ENCODE data around the gene ZNF808.
"Not testable (repeated sequence)": the region's sequence is repeated elsewhere in the genome, so short reads cannot be mapped to it uniquely, and the experiment has no call there.

The ZNF808 gene

GRCh38 chr19:52527134-52527955 is at the start of gene ZNF808:
ZNF808 (plus strand) TSS chr19:52527668; CDS start chr19:52543285, 15,617 bp downstream.
- peak; percentile 96 for DNase-seq

- not testable (repeated sequence) for DNase-seq
Measured at GRCh38 chr19:52484111-52484743, 43.2 kb upstream of the ZNF808 start.

GRCh38 chr19:52485064-52485463 is 42.4 kb upstream of the ZNF808 start:
- DNase-seq = not testable (repeated sequence)

- not testable (repeated sequence) for DNase-seq
Measured at GRCh38 chr19:52485561-52486240, 41.8 kb upstream of the ZNF808 start.

GRCh38 chr19:52492201-52492993 is 35.1 kb upstream of the ZNF808 start:
- DNase-seq = no peak

GRCh38 chr19:52492994-52493470 is 34.4 kb upstream of the ZNF808 start:
- DNase-seq = no peak

- DNase-seq = no peak
Measured at GRCh38 chr19:52494518-52494917, 33.0 kb upstream of the ZNF808 start.

GRCh38 chr19:52498571-52498970 is 28.9 kb upstream of the ZNF808 start:
- no peak for DNase-seq

- DNase-seq = not testable (repeated sequence)
Measured at GRCh38 chr19:52500474-52500873, 27.0 kb upstream of the ZNF808 start.

- DNase-seq = not testable (repeated sequence)
Measured at GRCh38 chr19:52500991-52501390, 26.5 kb upstream of the ZNF808 start.

- no peak for DNase-seq
Measured at GRCh38 chr19:52507266-52507665, 20.2 kb upstream of the ZNF808 start.

GRCh38 chr19:52516191-52516590 is 11.3 kb upstream of the ZNF808 start:
- no peak for DNase-seq

GRCh38 chr19:52518646-52519045 is 8.8 kb upstream of the ZNF808 start:
- no peak for DNase-seq

- not testable (repeated sequence) for DNase-seq
Measured at GRCh38 chr19:52519175-52519574, 8.3 kb upstream of the ZNF808 start.

- DNase-seq = no peak
Measured at GRCh38 chr19:52520013-52520412, 7.5 kb upstream of the ZNF808 start.

GRCh38 chr19:52522551-52522950 is 4.9 kb upstream of the ZNF808 start:
- DNase-seq = no peak

- no peak for DNase-seq
Measured at GRCh38 chr19:52524086-52524485, 3.4 kb upstream of the ZNF808 start.

- peak; percentile 4 for DNase-seq
Measured at GRCh38 chr19:52527956-52528351, 486 bp downstream of the ZNF808 start.

GRCh38 chr19:52532480-52532879 is 5.0 kb downstream of the ZNF808 start:
- no peak for DNase-seq

GRCh38 chr19:52533901-52534300 is 6.4 kb downstream of the ZNF808 start:
- no peak for DNase-seq

- not testable (repeated sequence) for DNase-seq
Measured at GRCh38 chr19:52535385-52535770, 7.9 kb downstream of the ZNF808 start.

GRCh38 chr19:52535771-52536447 is 8.4 kb downstream of the ZNF808 start:
- DNase-seq = peak; percentile 96
